GM12872 (cell line): ENCODE measurements around the gene YY1.

ENCODE experiments used
- CTCF ChIP-seq: IDR thresholded peaks from 3 replicates; pipeline ENCODE4 v1.5.1; 2011; ENCODE audit warnings: low read depth, mild to moderate bottlenecking, low read length, moderate library complexity; ENCODE audit not compliant: insufficient read depth

Gene YY1

DNA sequence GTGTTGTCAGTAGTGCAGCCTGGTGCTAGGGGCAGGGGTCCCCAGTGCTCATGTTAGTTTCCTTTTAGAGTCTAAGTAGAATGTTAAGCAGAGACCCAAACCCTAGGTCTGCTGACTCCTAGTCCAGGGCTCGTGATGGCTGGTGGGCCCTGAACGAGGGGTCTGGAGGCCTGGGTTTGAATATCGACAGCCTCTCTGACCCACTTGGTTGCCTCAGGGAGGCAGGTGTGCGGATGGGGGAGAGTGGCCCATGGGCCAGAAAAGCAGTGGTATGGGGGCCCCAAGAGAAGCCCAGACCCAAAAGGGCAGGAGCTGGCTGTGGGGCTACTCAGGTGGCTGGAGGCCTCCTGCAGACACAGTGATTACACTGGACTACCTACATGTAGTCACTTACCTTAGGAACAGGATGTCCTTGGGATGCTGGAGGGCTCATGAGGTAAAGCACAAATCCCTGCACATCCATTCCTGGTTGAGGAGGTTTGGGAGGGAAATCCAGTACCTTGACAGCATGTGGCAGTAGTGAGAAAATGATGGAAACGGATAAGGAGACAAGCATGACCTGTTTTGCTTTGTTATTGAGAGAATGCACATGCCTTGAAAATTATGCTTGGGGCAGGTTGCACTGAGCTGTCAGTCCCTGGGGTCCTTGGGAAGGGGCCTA, 69.0 kb downstream of the YY1 start:
- no peak for TF ChIP-seq CTCF

DNA sequence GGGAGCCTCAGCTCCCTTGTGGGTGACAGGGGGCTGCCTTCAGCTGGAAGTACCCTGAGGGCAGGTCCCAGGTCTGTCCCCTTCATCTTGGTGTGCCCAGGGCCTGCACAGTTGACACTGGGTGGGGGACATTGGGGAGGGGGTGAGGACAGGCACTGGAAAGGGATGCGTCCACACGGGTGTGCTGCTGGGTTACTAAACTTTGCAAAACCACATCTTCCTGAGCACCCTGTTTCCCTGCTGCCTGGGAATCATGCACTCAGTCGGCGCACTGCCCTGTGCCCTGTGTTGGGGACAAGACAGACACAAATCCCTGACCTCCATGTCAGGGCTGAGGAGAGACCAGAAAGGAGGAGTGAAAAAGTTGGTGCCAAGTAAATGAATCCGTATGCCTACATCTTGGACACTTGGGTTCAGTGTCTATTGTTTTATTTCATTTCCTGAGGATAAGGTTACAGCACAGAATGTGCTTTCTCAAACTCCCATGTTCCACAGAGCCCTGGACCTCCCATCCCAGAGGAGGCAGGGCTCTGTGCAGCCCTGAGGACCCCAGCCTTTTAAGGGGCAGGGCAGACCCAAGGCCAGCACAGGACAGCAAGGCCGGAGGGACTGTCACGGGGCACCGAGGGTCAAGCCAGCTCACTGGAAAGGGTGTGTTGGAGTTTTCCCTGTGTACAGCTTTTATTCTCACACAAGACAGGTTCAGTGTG, 70.2 kb downstream of the YY1 start:
- TF ChIP-seq CTCF, result no peak

DNA sequence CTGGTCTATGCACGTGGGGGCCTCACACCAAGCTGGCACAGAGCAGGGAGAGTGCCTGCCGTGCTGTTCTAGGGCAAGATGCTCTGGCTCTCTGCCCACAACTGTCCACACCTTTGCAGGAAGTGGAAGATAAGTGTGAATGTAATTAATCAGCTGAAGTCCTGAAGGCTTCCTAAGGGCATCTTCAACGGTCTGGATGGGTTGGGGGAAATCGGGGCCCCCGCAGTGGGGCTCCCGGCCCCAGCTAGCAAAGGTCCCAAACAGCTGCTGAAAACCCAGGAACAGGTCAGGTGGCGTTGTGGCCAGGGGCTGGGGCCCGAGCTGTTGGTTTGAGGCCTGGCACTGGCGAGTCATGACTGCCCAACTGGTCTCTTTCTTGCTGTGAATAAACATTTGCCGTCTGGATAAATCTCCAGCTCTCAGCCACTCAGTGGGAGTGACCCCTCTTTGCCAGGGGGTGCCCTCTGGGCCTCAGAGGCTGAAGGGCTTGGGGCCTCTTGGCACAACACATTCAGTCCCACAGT, 74.0 kb downstream of the YY1 start:
- no peak for TF ChIP-seq CTCF

GRCh38 chr14:100313464-100314230, 74.7 kb downstream of the YY1 start:
- TF ChIP-seq CTCF, result no peak

GRCh38 chr14:100314724-100315123, 75.8 kb downstream of the YY1 start:
- no peak for TF ChIP-seq CTCF

GRCh38 chr14:100317389-100317788, 78.4 kb downstream of the YY1 start:
- no peak for TF ChIP-seq CTCF
